PFSK-1 (cell line): ENCODE results near the gene KTN1.

Experiments
- POLR2AphosphoS5 ChIP-seq: IDR thresholded peaks from 2 replicates; pipeline ENCODE4 v1.6.1; 2012; ENCODE audit warnings: low read depth, mild to moderate bottlenecking, control low read depth, low read length, moderate library complexity
- REST ChIP-seq, 2 experiments: IDR thresholded peaks; 2 replicates each; pipeline versions ENCODE4 v1.6.1 to v1.8.0; 2011 to 2012; ENCODE audit warnings: low read depth in 2 of 2, low read length in 2 of 2, control low read depth in 1 of 2, inconsistent platforms in 1 of 2, mild to moderate bottlenecking in 1 of 2, moderate library complexity in 1 of 2; ENCODE audit not compliant: insufficient read depth in 1 of 2
- SIN3A ChIP-seq: IDR thresholded peaks from 2 replicates; pipeline ENCODE4 v1.6.1; 2012; ENCODE audit warnings: mild to moderate bottlenecking, low read length, moderate library complexity, borderline replicate concordance; ENCODE audit not compliant: insufficient read depth
- TAF1 ChIP-seq: IDR thresholded peaks from 2 replicates; pipeline ENCODE4 v1.6.1; 2012; ENCODE audit warnings: low read length, control low read depth, borderline replicate concordance; ENCODE audit not compliant: insufficient read depth

GRCh38 chr14:55645845-55646832, 66.1 kb downstream of the KTN1 start:
- TF ChIP-seq POLR2AphosphoS5 (no peak), SIN3A (no peak), REST (IDR thresholded peaks at IDR 0.05; ENCODE audit: insufficient read depth in 1 of 2, low read depth in 2 of 2, low read length in 2 of 2) (no peak), TAF1 (no peak)
